ENCODE data around the gene ATG10. TPM values are rescaled to one million over a fixed set of nuclear protein-coding genes. Genes with fewer than 3 reads are reported as not detected.

ATG10 gene
- total RNA-seq, 1 experiment from 2014 or later, result 11.8 TPM

DNA sequence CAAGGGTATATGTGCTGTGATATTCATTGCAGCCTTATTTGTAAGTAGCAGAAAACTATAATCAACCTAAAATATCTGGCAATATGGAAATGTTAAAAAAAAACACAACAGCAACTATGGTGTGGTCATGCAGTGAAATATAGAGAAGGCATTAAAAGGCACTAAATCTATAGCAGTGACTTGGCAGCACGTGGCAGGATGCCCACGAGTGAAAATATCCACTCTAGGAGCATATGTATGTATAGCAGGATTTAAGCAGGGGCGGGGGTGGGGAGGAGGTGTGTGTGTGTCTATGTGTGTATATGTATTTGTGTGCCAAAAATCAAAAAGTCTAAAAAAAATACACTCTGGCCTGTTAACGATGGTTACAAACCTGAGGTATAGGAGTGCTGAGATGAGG lies 190.8 kb downstream of the ATG10 start:
- no peaks in the 10 kb centered on the region for H3K36me3 ChIP-seq (ENCODE audit: low read depth, low read length)

DNA sequence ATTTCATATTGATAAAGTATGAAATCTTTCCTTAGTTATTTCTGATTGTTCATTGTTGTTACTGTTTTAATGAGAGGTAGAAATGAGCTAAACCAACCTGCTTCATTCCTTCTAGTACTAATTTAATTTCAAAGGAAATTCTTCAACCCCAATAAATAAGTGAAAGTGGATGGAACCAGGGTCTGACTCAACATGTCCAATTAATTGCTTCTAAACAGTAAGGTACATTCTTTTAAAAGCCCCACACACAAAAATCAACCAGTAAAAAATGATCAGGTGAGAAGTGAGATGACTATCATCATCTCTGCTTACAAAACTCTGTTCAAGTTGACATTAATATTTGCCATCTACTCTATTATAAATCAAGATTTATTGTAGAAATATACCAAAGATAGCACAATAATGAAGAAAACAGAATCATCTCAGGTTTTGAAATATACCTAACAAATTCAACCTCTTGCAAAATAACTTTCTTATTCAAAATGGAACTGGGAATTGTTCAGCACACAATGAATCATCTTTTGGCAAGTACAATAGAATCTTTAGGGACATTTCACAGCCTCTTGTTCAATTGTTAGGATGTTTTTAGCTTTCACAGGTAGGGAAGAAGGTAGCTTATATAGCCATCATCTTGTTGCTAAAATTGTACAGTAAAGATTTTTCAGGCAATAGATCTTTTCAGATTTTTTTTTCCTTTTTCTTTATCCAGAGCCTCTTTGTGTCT lies 191.8 kb downstream of the ATG10 start:
- DNase-seq (peak; percentile 52), ATAC-seq (peak; percentile 11)
- Histone ChIP-seq H3K9me2 (replicated peaks; ENCODE audit: low read length) (no peaks in the 10 kb centered on the region), H3K79me2 (ENCODE audit: low read length) (no peaks in the 10 kb centered on the region), H3K4me2 (ENCODE audit: low read length) (peak overlapping the region; percentile 42), H3K9me3 (ENCODE audit: low read length) (no peaks in the 10 kb centered on the region), H3K36me3 (ENCODE audit: low read depth, low read length) (no peaks in the 10 kb centered on the region), H3K4me3 (ENCODE audit: low read length) (no peak overlapping the region; the same call in 1 of the 2 replicates), H3K9ac (ENCODE audit: low read length) (no peak overlapping the region), H3K4me1 (ENCODE audit: insufficient read depth, low read length) (peaks cover 35% of the 10 kb centered on the region), H3K27me3 (ENCODE audit: low read length) (no peaks in the 10 kb centered on the region), H3K27ac (ENCODE audit: low read length) (peak overlapping the region; percentile 68), H2AFZ (ENCODE audit: low read length) (no peak overlapping the region), H4K20me1 (ENCODE audit: low read length) (no peaks in the 10 kb centered on the region), H3F3A (ENCODE audit: low read length, unreplicated experiment) (no peaks in the 10 kb centered on the region)
- CTCF ChIA-PET, result interaction anchor here (0.8 to 1.9 kb wide), 2 partner anchors 57 to 536 kb away, joined by 3 to 6 read pairs; no protein-coding TSS in a partner anchor
- BruUV-seq (replicated peaks), result no TSS peak
- intact Hi-C loops (cut with micrococcal nuclease), result loop anchor here (2.0 to 5.0 kb wide), 2 partner anchors 657 to 861 kb away; partner anchors contain the start of gene ZCCHC9
- TF ChIP-seq EZH2 (IDR thresholded peaks at IDR 0.05; ENCODE audit: low read length, unreplicated experiment) (no peak), CTCF (conservative IDR thresholded peaks at IDR 0.05; ENCODE audit: low read depth, low read length) (no peak), EZH2phosphoT487 (IDR thresholded peaks at IDR 0.05; ENCODE audit: borderline replicate concordance, low read length) (no peak)
- POLR2A ChIA-PET (ENCODE audit: unreplicated experiment), result interaction anchor here (0.7 kb wide), 1 partner anchor 320 kb away, joined by 6 read pairs; no protein-coding TSS in a partner anchor

More for the DNA sequence above, 190.8 kb downstream of the ATG10 start:
- Histone ChIP-seq H3K9me2 (replicated peaks; ENCODE audit: low read length) (no peaks in the 10 kb centered on the region), H3K9me3 (ENCODE audit: low read length) (no peaks in the 10 kb centered on the region), H3K9ac (ENCODE audit: low read length) (no peak overlapping the region), H4K20me1 (ENCODE audit: low read length) (no peaks in the 10 kb centered on the region), H3F3A (ENCODE audit: low read length, unreplicated experiment) (no peaks in the 10 kb centered on the region), H2AFZ (ENCODE audit: low read length) (no peak overlapping the region), H3K4me3 (ENCODE audit: low read length) (no peak overlapping the region), H3K79me2 (ENCODE audit: low read length) (no peaks in the 10 kb centered on the region), H3K27ac (ENCODE audit: low read length) (no peak overlapping the region), H3K27me3 (ENCODE audit: low read length) (no peaks in the 10 kb centered on the region), H3K4me1 (ENCODE audit: insufficient read depth, low read length) (peaks cover 35% of the 10 kb centered on the region), H3K4me2 (ENCODE audit: low read length) (no peak overlapping the region)
- ATAC-seq (no peak), DNase-seq (no peak)
- CTCF ChIA-PET, result no interaction called here
- TF ChIP-seq CTCF (conservative IDR thresholded peaks at IDR 0.05; ENCODE audit: low read depth, low read length) (no peak), EZH2phosphoT487 (IDR thresholded peaks at IDR 0.05; ENCODE audit: borderline replicate concordance, low read length) (no peak), EZH2 (IDR thresholded peaks at IDR 0.05; ENCODE audit: low read length, unreplicated experiment) (no peak)
- no TSS peak for BruUV-seq (replicated peaks)
- intact Hi-C loops (cut with micrococcal nuclease), result loop anchor here (5.0 kb wide), 1 partner anchor 860 kb away; the partner anchor contains the start of gene ZCCHC9
- POLR2A ChIA-PET (ENCODE audit: unreplicated experiment), result no interaction called here
